SK-N-SH treated with all-trans-retinoic acid at 6 μM for 48 hours (cell line): ENCODE data around the gene THSD4.

Experiments
- TOX ChIP-seq: fragments of 250-450 bp; sonication (Bioruptor Pico); IDR thresholded peaks from 2 replicates; pipeline ENCODE4 v1.8.0; 2021; ENCODE audit warnings: mild to moderate bottlenecking, moderate library complexity, borderline replicate concordance
- TF ChIP-seq, protein P1 (sequence below): fragments of 250-450 bp; sonication (Bioruptor Pico); IDR thresholded peaks from 2 replicates; pipeline ENCODE4 v1.5.1; 2021; ENCODE audit warnings: mild to moderate bottlenecking, moderate library complexity

DNA sequence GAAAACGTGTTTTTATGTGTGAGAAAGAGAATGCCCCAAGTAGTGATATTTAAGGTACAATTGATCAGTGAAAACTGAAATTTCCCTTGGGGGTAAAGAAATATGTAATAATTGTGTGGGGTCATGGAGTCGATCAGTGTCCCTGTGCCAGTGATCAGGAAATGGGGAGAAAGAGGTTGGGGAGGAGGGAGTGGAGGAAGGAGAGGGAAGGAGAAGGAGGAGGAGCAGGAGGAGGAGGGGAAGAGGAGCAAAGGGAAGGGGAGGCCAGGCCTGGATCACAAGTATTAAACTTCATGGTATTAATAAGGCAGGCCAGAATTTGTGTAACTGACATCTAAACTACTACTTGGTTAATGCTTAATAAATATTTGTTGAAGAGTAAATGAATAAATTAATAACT lies 30.4 kb downstream of the THSD4 start:
- no peak for TF ChIP-seq TOX (CRISPR knock-in tag)
- TF ChIP-seq, protein P1, sequence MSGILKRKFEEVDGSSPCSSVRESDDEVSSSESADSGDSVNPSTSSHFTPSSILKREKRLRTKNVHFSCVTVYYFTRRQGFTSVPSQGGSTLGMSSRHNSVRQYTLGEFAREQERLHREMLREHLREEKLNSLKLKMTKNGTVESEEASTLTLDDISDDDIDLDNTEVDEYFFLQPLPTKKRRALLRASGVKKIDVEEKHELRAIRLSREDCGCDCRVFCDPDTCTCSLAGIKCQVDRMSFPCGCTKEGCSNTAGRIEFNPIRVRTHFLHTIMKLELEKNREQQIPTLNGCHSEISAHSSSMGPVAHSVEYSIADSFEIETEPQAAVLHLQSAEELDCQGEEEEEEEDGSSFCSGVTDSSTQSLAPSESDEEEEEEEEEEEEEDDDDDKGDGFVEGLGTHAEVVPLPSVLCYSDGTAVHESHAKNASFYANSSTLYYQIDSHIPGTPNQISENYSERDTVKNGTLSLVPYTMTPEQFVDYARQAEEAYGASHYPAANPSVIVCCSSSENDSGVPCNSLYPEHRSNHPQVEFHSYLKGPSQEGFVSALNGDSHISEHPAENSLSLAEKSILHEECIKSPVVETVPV (CRISPR knock-in tag) = no peak
